ELR (cell line): ENCODE measurements around the gene NPY2R.

Experiments
- DNase-seq: peaks from one replicate; pipeline ENCODE4 v3.0.0-alpha.2; 2015; ENCODE audit warnings: low read depth

NPY2R gene

DNA sequence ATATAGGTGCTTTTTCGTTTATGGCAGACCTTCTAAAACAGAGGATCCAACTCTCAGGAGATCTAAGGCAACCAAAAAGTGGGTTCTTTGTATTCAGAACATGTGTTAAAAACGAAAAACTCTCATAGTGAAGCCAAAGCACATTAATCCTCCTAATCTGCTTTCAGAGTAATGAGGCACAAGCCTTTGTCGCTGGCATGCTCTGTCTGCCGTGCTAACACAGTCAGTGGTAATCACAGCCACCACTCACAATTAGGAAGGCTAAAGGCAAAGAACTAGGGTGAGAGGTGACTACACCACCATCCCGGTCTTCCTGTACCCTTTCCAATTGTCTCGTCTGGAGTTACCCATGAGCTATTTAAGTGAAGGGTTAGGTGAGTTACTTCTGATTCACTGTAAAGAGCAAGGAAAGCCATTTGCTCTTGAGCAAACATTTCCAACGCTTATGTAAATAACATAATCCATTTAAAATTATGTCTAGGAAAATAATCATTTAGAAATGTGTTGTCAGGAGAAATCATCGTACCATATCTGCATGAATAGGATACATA is 40.7 kb downstream of the NPY2R start:
- DNase-seq: no peak

GRCh38 chr4:155252327-155252726 is 43.9 kb downstream of the NPY2R start:
- no peak for DNase-seq

- no peak for DNase-seq
Observed at GRCh38 chr4:155263480-155263879, 55.0 kb downstream of the NPY2R start.

DNA sequence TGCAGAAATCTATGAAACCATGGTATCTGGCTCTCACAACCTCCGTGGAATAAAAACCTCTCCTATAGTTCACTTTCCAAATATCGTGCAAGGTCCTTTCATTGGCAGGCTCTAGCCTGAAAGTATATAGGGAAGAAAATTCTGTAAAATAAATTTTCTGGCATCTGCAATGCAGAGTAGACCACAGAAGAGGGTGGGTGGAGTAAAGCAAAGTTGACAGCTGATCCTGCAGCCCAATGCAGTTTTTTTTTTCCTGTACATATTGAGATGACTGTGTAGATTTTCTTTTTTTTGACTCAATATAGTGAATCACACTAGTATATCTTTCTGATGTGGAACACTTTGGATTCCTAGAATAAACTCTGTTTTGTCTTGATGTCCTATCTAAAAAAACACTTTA is 56.7 kb downstream of the NPY2R start:
- no peak for DNase-seq
